B cell (primary cell): ENCODE measurements around the gene SLC38A1.

ENCODE experiments used
- EZH2 ChIP-seq: IDR thresholded peaks from 2 replicates; pipeline ENCODE4 v1.6.1; 2012; ENCODE audit warnings: borderline replicate concordance, low read depth, mild to moderate bottlenecking, moderate library complexity, low read length; ENCODE audit not compliant: insufficient read depth, poor library complexity, severe bottlenecking
- TF ChIP-seq, protein P1 (sequence below): fragments of 200-600 bp; IDR thresholded peaks from one replicate; pipeline ENCODE4 v1.8.0; 2022; ENCODE audit warnings: antibody characterized with exemption, mild to moderate bottlenecking

DNA sequence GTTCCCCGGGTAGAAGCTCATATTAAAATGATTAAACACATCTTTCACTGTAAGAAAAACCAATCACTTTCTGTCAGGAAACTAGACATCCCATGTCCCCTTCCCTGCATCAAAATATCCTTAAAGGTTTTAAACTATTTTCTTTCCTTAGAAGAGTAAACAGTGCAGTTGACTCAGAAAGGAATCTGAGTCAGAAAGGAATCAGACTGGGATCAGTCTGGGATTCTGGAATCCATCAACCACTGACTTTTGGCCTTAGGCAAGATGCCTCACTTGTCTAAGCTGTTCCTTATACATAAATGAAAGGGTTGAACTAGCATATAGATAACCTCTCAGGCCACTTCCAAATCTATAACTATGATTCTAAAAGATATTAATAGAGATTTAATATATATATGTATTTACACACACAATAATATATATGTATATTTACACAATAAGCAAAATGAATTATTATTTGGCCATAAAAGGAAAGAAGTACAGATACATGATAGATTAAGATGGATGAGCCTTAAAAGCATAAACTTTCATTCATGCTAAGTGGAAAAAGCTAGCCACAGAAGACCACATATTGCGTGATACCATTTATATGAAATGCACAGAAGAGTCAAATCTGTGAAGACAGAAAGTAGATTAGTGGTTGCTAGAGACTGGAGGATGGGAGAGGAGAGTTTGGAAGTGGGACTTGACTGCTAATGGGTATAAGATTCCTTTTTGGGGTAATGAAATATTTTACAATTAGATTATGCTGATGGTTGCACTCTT is 114.4 kb downstream of the SLC38A1 start:
- TF ChIP-seq, protein P1, sequence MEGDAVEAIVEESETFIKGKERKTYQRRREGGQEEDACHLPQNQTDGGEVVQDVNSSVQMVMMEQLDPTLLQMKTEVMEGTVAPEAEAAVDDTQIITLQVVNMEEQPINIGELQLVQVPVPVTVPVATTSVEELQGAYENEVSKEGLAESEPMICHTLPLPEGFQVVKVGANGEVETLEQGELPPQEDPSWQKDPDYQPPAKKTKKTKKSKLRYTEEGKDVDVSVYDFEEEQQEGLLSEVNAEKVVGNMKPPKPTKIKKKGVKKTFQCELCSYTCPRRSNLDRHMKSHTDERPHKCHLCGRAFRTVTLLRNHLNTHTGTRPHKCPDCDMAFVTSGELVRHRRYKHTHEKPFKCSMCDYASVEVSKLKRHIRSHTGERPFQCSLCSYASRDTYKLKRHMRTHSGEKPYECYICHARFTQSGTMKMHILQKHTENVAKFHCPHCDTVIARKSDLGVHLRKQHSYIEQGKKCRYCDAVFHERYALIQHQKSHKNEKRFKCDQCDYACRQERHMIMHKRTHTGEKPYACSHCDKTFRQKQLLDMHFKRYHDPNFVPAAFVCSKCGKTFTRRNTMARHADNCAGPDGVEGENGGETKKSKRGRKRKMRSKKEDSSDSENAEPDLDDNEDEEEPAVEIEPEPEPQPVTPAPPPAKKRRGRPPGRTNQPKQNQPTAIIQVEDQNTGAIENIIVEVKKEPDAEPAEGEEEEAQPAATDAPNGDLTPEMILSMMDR = no peak
- TF ChIP-seq EZH2 = no peak
